HG03025 (cell line): ENCODE measurements around the gene RPS19.

ENCODE experiments used
- ATAC-seq: cut with Tn5 transposase; IDR thresholded peaks from one replicate; pipeline ENCODE4 v1.9.1; 2021; ENCODE audit warnings: mild to moderate bottlenecking, moderate library complexity; ENCODE audit not compliant: unreplicated experiment, low FRiP score

Gene RPS19

GRCh38 chr19:41897181-41897580, 37.1 kb downstream of the RPS19 start:
- ATAC-seq, result no peak

GRCh38 chr19:41897820-41898219, 37.8 kb downstream of the RPS19 start:
- ATAC-seq, result no peak

- no peak for ATAC-seq
These were observed 38.2 kb downstream of the RPS19 start for GRCh38 chr19:41898235-41898634.

GRCh38 chr19:41901707-41902360, 41.8 kb downstream of the RPS19 start:
- ATAC-seq, result no peak

GRCh38 chr19:41902594-41902993, 42.5 kb downstream of the RPS19 start:
- no peak for ATAC-seq

- no peak for ATAC-seq
These were observed 43.3 kb downstream of the RPS19 start for GRCh38 chr19:41903193-41903953.

- ATAC-seq, result no peak
These were observed 44.2 kb downstream of the RPS19 start for GRCh38 chr19:41904118-41904870.

- ATAC-seq, result no peak
These were observed 45.4 kb downstream of the RPS19 start for GRCh38 chr19:41905273-41906002.

- no peak for ATAC-seq
These were observed 46.2 kb downstream of the RPS19 start for GRCh38 chr19:41906271-41906670.

- ATAC-seq, result no peak
These were observed 47.0 kb downstream of the RPS19 start for GRCh38 chr19:41906916-41907680.

GRCh38 chr19:41907994-41908615, 48.0 kb downstream of the RPS19 start:
- ATAC-seq, result no peak

GRCh38 chr19:41908724-41909464, 48.8 kb downstream of the RPS19 start:
- no peak for ATAC-seq

GRCh38 chr19:41909706-41910105, 49.7 kb downstream of the RPS19 start:
- no peak for ATAC-seq

- ATAC-seq, result no peak
These were observed 50.4 kb downstream of the RPS19 start for GRCh38 chr19:41910240-41910991.

- ATAC-seq, result no peak
These were observed 51.2 kb downstream of the RPS19 start for GRCh38 chr19:41910992-41911888.

- ATAC-seq, result no peak
These were observed 52.1 kb downstream of the RPS19 start for GRCh38 chr19:41911889-41912731.
